COLO829 (cell line): ENCODE results near the gene DRC7.
"Not testable (repeated sequence)": the region's sequence is repeated elsewhere in the genome, so short reads cannot be mapped to it uniquely, and the experiment has no call there.

Source experiments
- DNase-seq: peaks from one replicate; pipeline ENCODE4 v3.0.0; 2012; ENCODE audit warnings: low spot score

Gene DRC7

DNA sequence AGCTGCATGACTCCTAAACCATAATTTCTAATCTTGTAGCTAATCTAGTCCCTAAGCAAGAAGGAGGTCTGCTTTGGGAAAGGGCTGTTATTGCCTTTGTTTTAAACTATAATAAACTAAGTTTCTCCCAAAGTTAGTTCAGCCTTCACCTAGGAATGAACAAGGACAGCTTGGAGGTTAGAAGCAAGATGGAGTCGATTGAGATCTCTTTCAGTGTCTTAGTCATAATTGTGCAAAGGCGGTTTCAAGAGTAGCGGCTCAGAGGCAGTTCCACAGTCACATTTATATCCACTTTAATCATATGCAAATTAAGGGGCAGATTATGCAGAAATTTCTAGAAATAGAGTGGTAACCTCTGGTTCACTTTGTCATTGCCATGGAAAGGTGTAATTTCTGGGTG, 17.4 kb downstream of the DRC7 start:
- no peak for DNase-seq

DNA sequence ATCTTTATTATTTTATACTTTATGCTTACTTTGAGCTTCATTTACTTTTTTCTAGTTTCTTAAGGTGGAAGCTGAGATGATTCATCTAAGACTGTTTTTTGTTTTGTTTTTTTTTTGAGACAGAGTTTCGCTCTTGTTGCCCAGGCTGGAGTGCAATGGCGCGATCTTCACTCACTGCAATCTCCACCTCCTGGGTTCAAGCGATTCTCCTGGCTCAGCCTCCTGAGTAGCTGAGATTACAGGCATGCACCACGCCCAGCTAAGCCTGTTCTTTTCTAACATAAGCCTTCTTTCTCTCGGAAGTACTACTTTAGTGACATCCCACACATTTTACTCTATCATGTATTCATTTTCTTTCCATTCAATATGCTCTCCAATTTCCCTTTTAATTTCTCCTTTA, 18.0 kb downstream of the DRC7 start:
- not testable (repeated sequence) for DNase-seq

- no peak for DNase-seq
These were observed 19.0 kb downstream of the DRC7 start for GRCh38 chr16:57713596-57713995.

DNA sequence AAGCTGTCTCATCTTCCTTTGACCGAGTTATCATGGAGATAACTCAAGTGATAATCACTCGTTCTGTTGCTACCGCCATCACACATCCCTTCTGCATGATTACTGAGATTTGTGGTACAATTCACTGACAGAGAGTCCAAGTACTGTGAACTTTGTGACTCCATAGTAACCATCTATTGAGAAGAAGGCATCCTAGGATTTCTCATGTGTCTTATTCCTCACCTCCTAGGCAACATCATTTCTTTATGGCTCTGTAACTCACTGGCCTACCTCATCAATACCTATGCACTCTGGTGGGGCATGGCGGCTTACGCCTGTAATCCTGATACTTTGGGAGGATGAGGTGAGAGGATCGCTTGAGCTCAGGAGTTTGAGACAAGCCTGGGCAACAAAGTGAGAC, 19.4 kb downstream of the DRC7 start:
- DNase-seq = no peak

GRCh38 chr16:57720142-57720575, 25.6 kb downstream of the DRC7 start:
- peak; percentile 16 for DNase-seq

DNA sequence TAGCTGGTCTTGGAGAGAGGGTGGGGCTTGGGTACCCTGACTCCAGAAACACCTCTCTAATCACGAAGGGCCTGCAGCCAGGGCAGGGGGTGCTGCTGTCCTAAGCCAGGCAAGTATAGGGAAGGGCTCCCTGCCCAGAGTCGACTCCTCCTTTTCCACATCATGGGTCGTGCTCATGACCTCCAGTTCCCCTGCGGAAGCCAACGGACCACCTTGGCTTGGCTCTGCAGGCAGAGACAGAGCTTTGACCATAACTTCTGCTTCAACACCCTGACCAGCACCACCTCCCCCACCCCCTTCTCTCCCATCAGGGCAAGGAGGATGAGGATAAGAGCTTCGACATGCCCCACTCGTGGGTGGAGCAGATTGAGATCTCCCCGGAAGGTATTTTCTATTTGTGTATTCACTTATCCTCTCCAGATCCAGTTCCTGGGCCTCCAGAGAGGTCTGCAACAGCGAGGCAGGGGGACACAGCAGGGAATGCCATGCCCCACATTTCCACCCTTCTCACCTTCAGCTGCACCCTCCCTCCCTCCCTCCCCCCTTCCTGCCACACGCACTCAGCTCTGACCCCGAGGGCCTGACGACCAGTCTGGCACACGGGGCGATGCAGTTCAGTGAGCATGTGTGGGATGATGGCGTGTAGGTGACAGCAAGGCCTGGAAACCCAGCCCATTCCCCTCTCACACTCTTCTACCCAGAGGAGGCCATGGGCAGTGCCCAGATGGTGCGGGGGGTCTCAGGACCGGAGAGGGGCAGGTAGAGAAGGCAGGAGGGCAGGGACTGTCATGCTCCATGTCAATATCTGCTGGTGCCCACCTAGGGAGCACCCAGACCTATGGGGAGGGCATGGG, 27.0 kb downstream of the DRC7 start:
- DNase-seq = no peak

DNA sequence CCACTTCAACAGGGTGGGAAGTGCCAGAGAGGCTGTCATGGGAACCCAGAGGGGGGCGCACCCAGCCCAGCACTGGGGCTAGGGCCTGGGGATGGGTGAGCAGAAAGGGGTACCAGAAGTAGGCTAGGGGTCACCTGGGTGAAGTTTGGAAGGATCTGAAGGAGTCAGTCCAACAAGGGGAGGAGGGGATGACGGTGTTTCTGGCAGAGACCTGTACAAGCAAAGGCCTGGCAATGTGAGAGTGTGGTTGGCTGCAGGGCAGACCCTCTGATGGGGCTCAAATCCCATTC, 27.5 kb downstream of the DRC7 start:
- no peak for DNase-seq

GRCh38 chr16:57722651-57723050, 28.0 kb downstream of the DRC7 start:
- no peak for DNase-seq

DNA sequence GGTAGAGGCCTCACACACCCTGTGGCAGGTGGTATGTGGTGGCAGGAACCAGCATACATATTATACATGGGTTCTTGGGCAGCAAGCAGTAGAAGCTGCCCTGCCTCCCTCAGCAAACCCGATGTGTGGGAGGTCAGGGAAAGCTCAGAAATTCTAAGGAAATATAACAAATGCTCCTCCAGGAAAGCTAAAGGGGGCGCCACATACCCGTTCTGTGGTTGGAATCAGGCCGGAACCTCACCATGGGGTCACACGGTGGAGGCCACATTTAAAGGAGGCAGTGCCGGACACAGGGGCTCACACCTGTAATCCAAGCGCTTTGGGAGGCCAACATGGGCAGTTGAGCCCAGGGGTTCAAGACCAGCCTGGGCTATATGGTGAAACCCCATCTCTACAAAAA, 28.6 kb downstream of the DRC7 start:
- DNase-seq = no peak

GRCh38 chr16:57724531-57724930, 29.9 kb downstream of the DRC7 start:
- DNase-seq = no peak

DNA sequence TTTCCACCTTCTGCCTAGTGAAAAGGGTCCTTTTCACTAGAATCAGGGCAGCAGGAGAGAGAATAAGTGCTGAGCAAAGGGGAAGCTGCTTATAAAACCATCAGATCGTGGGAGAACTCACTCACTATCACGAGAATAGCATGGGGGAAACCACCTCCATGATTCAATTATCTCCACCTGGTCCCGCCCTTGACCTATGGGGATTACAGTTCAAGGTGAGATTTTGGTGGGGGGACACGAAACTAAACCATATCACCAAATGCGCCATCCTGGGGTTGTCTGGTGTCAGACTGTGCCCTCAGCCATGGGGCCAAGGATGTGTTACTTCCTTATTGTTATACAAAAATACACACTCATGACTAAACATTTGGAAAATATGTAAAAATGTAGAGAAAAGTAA, 30.5 kb downstream of the DRC7 start:
- DNase-seq = no peak

DNA sequence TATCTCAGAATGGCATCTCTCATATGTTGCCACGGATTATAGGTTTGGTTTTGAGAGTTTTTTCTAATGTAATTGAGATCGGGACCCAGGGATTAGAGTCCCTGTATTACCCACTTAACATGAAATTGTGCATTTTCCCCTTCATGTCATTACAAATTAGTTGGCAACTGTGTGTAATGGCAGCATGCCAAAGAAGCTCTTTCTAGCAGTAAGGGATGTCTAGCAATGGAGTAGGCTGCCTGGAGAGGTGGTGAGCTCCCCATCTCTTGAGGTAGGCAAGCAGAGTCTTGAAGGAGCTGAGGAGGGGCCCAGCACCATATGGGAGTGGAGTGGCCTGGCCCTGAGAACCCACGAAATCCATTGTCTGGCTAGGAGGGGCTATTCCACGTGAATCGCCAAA, 30.9 kb downstream of the DRC7 start:
- no peak for DNase-seq

DNA sequence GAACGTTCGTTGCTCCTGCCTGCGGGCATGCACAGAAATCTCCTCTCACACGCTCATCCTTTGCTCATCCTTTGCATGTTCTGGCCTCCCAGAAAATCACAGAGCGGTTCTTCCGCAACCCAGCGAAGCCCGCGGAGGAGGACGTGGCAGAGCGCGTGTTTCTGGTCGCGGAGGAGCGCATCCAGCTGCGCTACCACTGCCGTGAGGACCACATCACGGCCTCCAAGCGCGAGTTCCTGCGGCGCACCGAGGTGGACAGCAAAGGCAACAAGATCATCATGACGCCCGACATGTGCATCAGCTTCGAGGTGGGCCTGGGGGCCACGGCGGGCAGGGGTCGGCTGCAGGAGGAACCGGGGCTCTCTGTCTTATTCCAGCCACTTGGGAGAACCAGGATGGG, 31.4 kb downstream of the DRC7 start:
- DNase-seq = no peak

DNA sequence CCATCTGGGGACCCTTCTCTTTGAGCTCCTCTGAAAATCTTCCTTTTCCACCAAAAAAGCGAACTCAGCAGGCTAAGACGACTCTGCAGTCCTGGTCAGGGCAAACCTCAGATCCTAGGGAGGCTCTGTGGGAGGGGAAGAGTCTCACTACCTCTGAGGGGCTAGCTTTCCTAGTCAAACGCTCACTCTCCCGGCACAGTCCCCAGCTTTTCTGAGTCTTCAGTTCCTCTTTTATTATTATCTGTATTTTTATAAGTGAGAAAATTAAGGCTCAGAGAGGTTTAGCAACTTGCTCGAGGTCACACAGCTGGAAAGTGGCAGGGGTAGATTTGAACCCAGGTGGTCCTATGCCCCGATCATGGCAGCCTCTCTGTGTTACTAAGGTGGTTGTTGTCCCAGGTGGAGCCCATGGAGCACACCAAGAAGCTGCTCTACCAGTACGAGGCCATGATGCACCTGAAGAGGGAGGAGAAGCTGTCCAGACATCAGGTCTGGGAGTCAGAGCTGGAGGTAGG, 31.9 kb downstream of the DRC7 start:
- no peak for DNase-seq

DNA sequence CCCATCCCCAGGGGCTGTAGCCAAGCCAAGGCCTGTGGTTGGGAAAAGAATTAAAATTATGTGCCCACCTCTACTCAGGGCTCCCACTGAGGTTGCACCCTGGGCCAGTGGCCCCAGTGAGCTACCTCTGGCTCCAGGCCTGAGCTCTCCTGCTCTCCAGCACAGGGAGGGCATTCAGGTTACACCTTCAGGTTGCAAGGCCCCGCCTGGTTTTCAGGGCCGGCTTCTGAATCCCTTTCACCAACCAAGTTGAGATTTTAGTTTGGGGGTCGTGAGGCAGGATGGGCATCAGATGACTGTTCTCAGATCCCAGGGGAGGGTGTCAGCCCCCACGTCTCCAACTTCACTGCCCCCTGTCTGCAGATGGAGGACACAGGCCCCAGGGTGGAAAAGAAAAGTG, 33.0 kb downstream of the DRC7 start:
- DNase-seq = no peak

DNA sequence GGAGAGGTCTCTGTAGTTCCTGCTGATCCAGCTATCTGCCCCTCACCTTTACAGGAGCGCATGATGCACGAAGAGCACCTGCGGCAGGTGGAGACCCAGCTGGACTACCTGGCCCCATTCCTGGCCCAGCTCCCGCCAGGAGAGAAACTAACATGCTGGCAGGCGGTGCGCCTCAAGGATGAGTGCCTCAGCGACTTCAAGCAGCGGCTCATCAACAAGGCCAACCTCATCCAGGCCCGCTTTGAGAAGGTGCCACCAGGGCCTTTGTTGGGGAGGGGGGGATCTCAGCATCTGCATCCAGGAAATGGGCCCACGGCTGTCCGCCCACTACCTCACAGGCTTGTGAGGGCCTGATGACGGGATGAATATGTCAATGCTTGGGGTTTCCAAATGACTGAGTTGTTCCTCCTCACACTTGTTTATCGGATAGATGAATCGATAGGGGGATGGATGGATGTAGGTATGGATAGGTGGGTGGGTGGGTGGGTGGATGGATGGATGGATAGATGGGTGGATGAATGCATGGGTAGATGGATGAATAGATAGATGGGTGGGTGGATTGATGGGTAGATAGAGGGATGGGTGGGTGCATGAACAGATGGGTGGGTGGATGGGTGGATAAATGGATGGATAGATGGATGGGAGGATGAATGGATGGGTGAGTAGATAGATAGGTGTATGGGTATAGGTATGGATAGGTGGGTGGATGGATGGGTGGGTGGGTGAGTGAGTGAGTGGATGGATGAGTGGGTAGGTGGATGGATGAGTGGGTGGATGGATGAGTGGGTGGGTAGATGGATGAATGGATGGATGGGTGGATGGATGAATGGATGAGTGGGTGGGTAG, 34.0 kb downstream of the DRC7 start:
- DNase-seq = no peak

- no peak for DNase-seq
These were observed 34.5 kb downstream of the DRC7 start for GRCh38 chr16:57729182-57729484.

DNA sequence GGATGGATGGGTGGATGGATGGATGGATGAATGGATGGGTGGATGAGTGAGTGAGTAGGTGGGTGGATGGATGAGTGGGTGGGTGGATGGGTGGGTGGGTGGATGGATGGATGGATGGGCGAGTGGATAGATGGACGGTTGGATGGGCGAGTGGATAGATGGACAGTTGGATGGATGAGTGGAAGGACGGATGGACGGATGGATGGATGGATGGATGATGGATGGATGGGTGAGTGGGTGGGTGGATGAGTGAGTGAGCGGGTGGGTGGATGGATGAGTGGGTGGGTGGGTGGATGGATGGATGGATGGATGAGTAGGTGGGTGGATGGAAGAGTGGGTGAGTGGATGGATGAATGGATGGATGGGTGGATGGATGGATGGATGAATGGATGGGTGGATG, 35.2 kb downstream of the DRC7 start:
- DNase-seq = not testable (repeated sequence)

- no peak for DNase-seq
These were observed 36.4 kb downstream of the DRC7 start for GRCh38 chr16:57730771-57731730.

GRCh38 chr16:57732037-57732436, 37.4 kb downstream of the DRC7 start:
- peak; percentile 8 for DNase-seq

GRCh38 chr16:57732714-57733113, 38.1 kb downstream of the DRC7 start:
- no peak for DNase-seq

DNA sequence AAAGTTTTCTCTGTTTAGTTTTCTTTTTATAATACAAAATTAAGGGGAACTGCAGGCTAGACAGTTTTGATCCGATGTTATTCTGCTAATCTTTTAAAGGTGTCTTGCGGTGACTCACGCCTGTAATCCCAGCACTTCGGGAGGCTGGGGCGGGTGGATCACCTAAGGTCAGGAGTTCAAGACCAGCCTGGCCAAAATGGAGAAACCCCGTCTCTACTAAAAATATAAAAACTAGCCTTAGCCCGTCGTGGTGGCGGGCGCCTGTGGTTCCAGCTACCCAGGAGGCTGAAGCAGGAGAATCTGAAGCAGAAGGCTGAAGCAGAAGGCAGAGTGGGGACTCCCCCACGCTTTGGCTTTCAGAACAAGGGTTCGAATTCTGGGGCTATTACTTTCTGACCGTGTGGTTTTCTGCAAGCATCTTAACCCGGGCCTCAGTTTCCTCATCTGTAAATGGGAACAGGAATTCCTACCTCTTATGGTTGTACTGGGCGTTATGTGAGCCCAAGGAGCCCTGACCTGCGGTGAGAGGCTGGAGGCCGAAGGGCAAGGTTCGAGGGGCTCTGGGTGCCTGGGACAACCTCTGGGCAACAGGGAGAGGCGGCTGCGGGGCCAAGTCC, 39.8 kb downstream of the DRC7 start:
- no peak for DNase-seq
